Thyroid gland (tissue), 4 donors: Measurements from ENCODE around the gene PPIL6.

Experiments
- CTCF ChIP-seq, 6 experiments: fragments of 200-600 bp in 3 of 6; fragments of 450-650 bp in 3 of 6; sonication (generic) in 3 of 6; IDR thresholded peaks; one replicate each; pipeline ENCODE4 v1.5.1; 2016 to 2019; ENCODE audit warnings: antibody characterized with exemption in 6 of 6, mild to moderate bottlenecking in 2 of 6, inconsistent platforms in 1 of 6, moderate library complexity in 1 of 6
- POLR2A ChIP-seq, 2 donors: fragments of 450-650 bp; IDR thresholded peaks; one replicate each; pipeline ENCODE4 v1.6.1; 2017; ENCODE audit warnings: antibody characterized with exemption in 2 of 2, mild to moderate bottlenecking in 2 of 2, moderate library complexity in 1 of 2

DNA sequence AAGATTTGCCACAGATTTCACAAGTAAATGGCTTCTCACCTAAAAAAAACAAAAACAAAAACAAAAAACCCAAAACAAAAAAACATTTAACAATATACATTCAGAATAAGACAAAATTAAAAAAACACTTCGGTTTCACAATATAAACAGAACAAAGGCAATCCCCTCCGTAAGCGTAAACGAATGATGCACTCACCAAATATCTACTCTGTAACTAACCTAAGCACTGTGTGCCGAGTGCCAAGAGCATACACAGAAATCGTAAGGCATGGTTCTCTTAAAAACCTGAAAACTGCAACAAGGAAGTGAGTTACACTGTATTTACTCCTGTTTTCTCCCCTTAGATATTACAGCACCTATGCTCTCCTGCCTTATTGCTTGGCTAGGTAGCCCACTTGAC lies 27.3 kb upstream of the PPIL6 start:
- TF ChIP-seq CTCF (IDR thresholded peaks at IDR 0.05) (no peak), POLR2A (IDR thresholded peaks at IDR 0.05) (no peak)
